PC-3 (cell line): ENCODE measurements around the gene CLEC2L. TPM values are rescaled to one million over a fixed set of nuclear protein-coding genes. Genes with fewer than 3 reads are reported as not detected.

ENCODE experiments used
- ATAC-seq: fragments of 200-7000 bp; cut with Tn5 transposase; 2 replicates; pipeline ENCODE4 v1.9.1; 2020; ENCODE audit warnings: mild to moderate bottlenecking, moderate library complexity
- BruUV-seq: library from RNA; stranded (reverse); fragments of 400-500 nt; replicated peaks from 2 replicates; lab custom pipeline; 2021; lab: Mats Ljungman, UMichigan
- CTCF ChIA-PET: fragments of 300-600 bp; sonication (Branson Sonifier 250); formaldehyde crosslinking; loops from one replicate; lab custom pipeline; 2022; ENCODE audit warnings: antibody characterized with exemption; lab: Charles Lee
- POLR2A ChIA-PET: fragments of 300-600 bp; sonication (Branson Sonifier 250); formaldehyde crosslinking; loops from one replicate; lab custom pipeline; 2022; ENCODE audit warnings: antibody characterized with exemption; ENCODE audit not compliant: unreplicated experiment; lab: Charles Lee
- DNase-seq: peaks from one replicate; pipeline ENCODE4 v3.0.0-alpha.2; 2015
- H2AFZ ChIP-seq: fragments of 300-600 bp; sonication (generic); 2 replicates; pipeline ENCODE4 v1.6.0; 2016; ENCODE audit warnings: antibody characterized with exemption, low read length
- H3F3A ChIP-seq: fragments of 300-600 bp; sonication (generic); one replicate; pipeline ENCODE4 v1.6.0; 2017; ENCODE audit warnings: antibody characterized with exemption, low read length, control low read depth, mild to moderate bottlenecking; ENCODE audit not compliant: unreplicated experiment
- H3K27ac ChIP-seq: fragments of 300-600 bp; sonication (generic); 2 replicates; pipeline ENCODE4 v1.5.1; 2016; ENCODE audit warnings: mild to moderate bottlenecking, low read length
- H3K27me3 ChIP-seq: fragments of 300-600 bp; sonication (generic); 2 replicates; pipeline ENCODE4 v1.6.1; 2016; ENCODE audit warnings: low read length, mixed read lengths
- H3K36me3 ChIP-seq: fragments of 300-600 bp; sonication (generic); 2 replicates; pipeline ENCODE4 v1.6.1; 2016; ENCODE audit warnings: low read depth, mixed run types, low read length, mixed read lengths
- H3K4me1 ChIP-seq: fragments of 300-600 bp; sonication (generic); 2 replicates; pipeline ENCODE4 v1.5.1; 2016; ENCODE audit warnings: low read length; ENCODE audit not compliant: insufficient read depth
- H3K4me2 ChIP-seq: fragments of 300-600 bp; sonication (generic); 2 replicates; pipeline ENCODE4 v1.6.0; 2016; ENCODE audit warnings: low read length
- H3K4me3 ChIP-seq: fragments of 300-600 bp; sonication (generic); 2 replicates; pipeline ENCODE4 v1.5.1; 2016; ENCODE audit warnings: mild to moderate bottlenecking, low read length, mixed read lengths
- H3K79me2 ChIP-seq: fragments of 300-600 bp; sonication (generic); 2 replicates; pipeline ENCODE4 v1.6.1; 2017; ENCODE audit warnings: low read length, mixed read lengths
- H3K9ac ChIP-seq: fragments of 300-600 bp; sonication (generic); 2 replicates; pipeline ENCODE4 v1.6.0; 2016; ENCODE audit warnings: mild to moderate bottlenecking, low read length
- H3K9me2 ChIP-seq: fragments of 300-600 bp; sonication (generic); replicated peaks from 2 replicates; pipeline ENCODE4 v1.6.1; 2016; ENCODE audit warnings: mixed run types, low read length, mixed read lengths
- H3K9me3 ChIP-seq: fragments of 300-600 bp; sonication (generic); 2 replicates; pipeline ENCODE4 v1.6.1; 2016; ENCODE audit warnings: low read length, mixed read lengths
- H4K20me1 ChIP-seq: fragments of 300-600 bp; sonication (generic); 2 replicates; pipeline ENCODE4 v1.6.1; 2016; ENCODE audit warnings: low read length, mixed read lengths
- EZH2 ChIP-seq: fragments of 300-600 bp; sonication (generic); IDR thresholded peaks from one replicate; pipeline ENCODE4 v1.6.1; 2017; ENCODE audit warnings: antibody characterized with exemption, mild to moderate bottlenecking, low read length; ENCODE audit not compliant: unreplicated experiment
- EZH2phosphoT487 ChIP-seq: fragments of 300-600 bp; sonication (generic); IDR thresholded peaks from 2 replicates; pipeline ENCODE4 v1.6.1; 2018; ENCODE audit warnings: mild to moderate bottlenecking, antibody characterized with exemption, low read length, borderline replicate concordance
- intact Hi-C: fragments of 100-400 bp; cut with micrococcal nuclease; formaldehyde crosslinking; loops from 2 replicates; pipeline ENCODE4 v1.9.0; 2023
- total RNA-seq: library from RNA; depleted of rRNA; stranded (reverse); fragments of >200 nt; gene quantifications from 2 replicates; pipeline ENCODE4 v1.2.3, GENCODE V29; 2014; rRNA removed
- TF ChIP-seq, protein P1 (sequence below): fragments of 300-600 bp; sonication (generic); conservative IDR thresholded peaks from 2 replicates; pipeline ENCODE4 v1.5.1; 2017; ENCODE audit warnings: antibody characterized with exemption, low read depth, mild to moderate bottlenecking, low read length

Gene CLEC2L
- total RNA-seq, 1 experiment from 2014 or later = not detected

DNA sequence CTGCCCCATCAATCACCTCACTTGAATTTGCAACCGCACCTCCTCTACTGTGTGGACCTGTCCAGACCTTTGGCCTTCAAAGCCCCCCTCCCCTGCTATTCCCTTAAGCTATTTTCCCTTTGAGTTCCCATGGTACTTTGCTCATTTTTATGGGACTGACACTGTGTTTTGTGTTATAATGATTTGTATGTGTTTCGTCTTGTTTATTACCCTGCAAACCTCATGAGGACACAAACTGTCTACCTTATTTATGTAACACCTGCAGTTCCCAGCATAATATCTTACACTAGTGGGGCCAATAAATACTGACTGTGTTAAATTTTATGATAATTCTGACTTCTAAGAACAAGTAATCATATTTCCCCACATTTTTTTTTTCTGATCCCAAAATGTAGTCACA is 70.6 kb downstream of the CLEC2L start:
- intact Hi-C loops = no loop called here
- Histone ChIP-seq H2AFZ (no peak overlapping the region), H3K9me2 (no peaks in the 10 kb centered on the region), H3K9me3 (no peaks in the 10 kb centered on the region), H4K20me1 (no peaks in the 10 kb centered on the region), H3K36me3 (peaks cover 89% of the 10 kb centered on the region), H3K4me1 (0 out of 2 replicates have a peak, but pooled peaks cover 5% of the 10 kb centered on the region), H3K27ac (no peak overlapping the region), H3F3A (no peaks in the 10 kb centered on the region), H3K9ac (no peak overlapping the region), H3K79me2 (no peaks in the 10 kb centered on the region), H3K4me3 (no peak overlapping the region), H3K4me2 (no peak overlapping the region), H3K27me3 (no peaks in the 10 kb centered on the region)
- ATAC-seq (no peak), DNase-seq (no peak)
- BruUV-seq = no TSS peak
- TF ChIP-seq EZH2phosphoT487 (no peak), EZH2 (no peak)
- TF ChIP-seq, protein P1, sequence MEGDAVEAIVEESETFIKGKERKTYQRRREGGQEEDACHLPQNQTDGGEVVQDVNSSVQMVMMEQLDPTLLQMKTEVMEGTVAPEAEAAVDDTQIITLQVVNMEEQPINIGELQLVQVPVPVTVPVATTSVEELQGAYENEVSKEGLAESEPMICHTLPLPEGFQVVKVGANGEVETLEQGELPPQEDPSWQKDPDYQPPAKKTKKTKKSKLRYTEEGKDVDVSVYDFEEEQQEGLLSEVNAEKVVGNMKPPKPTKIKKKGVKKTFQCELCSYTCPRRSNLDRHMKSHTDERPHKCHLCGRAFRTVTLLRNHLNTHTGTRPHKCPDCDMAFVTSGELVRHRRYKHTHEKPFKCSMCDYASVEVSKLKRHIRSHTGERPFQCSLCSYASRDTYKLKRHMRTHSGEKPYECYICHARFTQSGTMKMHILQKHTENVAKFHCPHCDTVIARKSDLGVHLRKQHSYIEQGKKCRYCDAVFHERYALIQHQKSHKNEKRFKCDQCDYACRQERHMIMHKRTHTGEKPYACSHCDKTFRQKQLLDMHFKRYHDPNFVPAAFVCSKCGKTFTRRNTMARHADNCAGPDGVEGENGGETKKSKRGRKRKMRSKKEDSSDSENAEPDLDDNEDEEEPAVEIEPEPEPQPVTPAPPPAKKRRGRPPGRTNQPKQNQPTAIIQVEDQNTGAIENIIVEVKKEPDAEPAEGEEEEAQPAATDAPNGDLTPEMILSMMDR = no peak
- ChIA-PET CTCF (no interaction called here), POLR2A (no interaction called here)

Other genes starting within 250 kb of the CLEC2L start
- 8.8 and 12.2 TPM in 2 replicates for gene FMC1, start 182.3 kb upstream of the CLEC2L start, total RNA-seq
- gene LUC7L2, start 163.8 kb upstream of the CLEC2L start, total RNA-seq = 67.4 and 110 TPM in 2 replicates
- 2.2 and 3.3 TPM in 2 replicates for gene KLRG2, start 40.0 kb upstream of the CLEC2L start, total RNA-seq